K562 (cell line): ENCODE results near the gene OXNAD1. TPM values are rescaled to one million over a fixed set of nuclear protein-coding genes. Genes with fewer than 3 reads are reported as not detected.

Source experiments
- ATAC-seq: fragments of 200-7000 bp; cut with Tn5 transposase; 3 replicates; pipeline ENCODE4 v1.9.1; 2020; ENCODE audit warnings: moderate library complexity
- BruUV-seq: library from RNA; stranded (reverse); fragments of 400-500 nt; replicated peaks from 2 replicates; lab custom pipeline; 2021; lab: Mats Ljungman, UMichigan
- CTCF ChIA-PET: fragments of 300-600 bp; formaldehyde crosslinking; extraction: SDS; loops from one replicate; lab custom pipeline; 2021; ENCODE audit warnings: low intra/inter-chr PET ratio; lab: Yijun Ruan, JAX
- POLR2A ChIA-PET: fragments of 300-600, 350-650 bp; sonication (Branson Sonifier 250); formaldehyde crosslinking; extraction: SDS; loops from one replicate; lab custom pipeline; 2021; ENCODE audit warnings: antibody characterized with exemption, inconsistent platforms; lab: Yijun Ruan, JAX
- DNase-seq, 4 experiments: peaks; one replicate each; pipeline versions ENCODE4 v3.0.0 to v3.0.0-alpha.2; 2011 to 2018; ENCODE audit warnings: low spot score in 3 of 4, mixed read lengths in 3 of 4; ENCODE audit errors: extremely low read depth in 1 of 4
- FAIRE-seq: peaks from 2 replicates; lab custom pipeline; 2011; peaks lifted over from hg19 to GRCh38; lab: Jason Lieb, UNC
- H2AFZ ChIP-seq: 2 replicates; pipeline ENCODE4 v1.6.0; 2011; ENCODE audit warnings: low read depth, low read length, control low read depth, inconsistent platforms
- H3K27ac ChIP-seq: fragments of 200-600 bp; 3 replicates; pipeline ENCODE4 v1.8.0; 2011; ENCODE audit warnings: low read depth, mild to moderate bottlenecking, control low read depth, inconsistent platforms, low read length, moderate library complexity, mixed read lengths; ENCODE audit errors: extremely low read depth
- H3K27me3 ChIP-seq, 2 experiments: fragments of 300-600 bp in 1 of 2; 2 replicates in 1 of 2; 3 replicates in 1 of 2; pipeline versions ENCODE4 v1.6.0 to v1.8.0; 2011; ENCODE audit warnings: inconsistent platforms in 2 of 2, low read length in 2 of 2, mild to moderate bottlenecking in 1 of 2, mixed read lengths in 1 of 2, moderate library complexity in 1 of 2; ENCODE audit not compliant: control insufficient read depth in 2 of 2, insufficient read depth in 2 of 2
- H3K36me3 ChIP-seq: fragments of 300-600 bp; 3 replicates; pipeline ENCODE4 v1.8.0; 2011; ENCODE audit warnings: mild to moderate bottlenecking, low read length, inconsistent platforms; ENCODE audit not compliant: control insufficient read depth, insufficient read depth
- H3K4me1 ChIP-seq, 2 experiments: fragments of 200-600 bp in 1 of 2; replicated peaks in 1 of 2; 2 replicates in 1 of 2; 3 replicates in 1 of 2; pipeline versions ENCODE4 v1.5.1 to v1.8.0; 2011; ENCODE audit warnings: inconsistent platforms in 2 of 2, low read length in 2 of 2, mild to moderate bottlenecking in 1 of 2, mixed read lengths in 1 of 2, moderate library complexity in 1 of 2; ENCODE audit not compliant: control insufficient read depth in 2 of 2, insufficient read depth in 2 of 2
- H3K4me2 ChIP-seq: 2 replicates; pipeline ENCODE4 v1.6.1; 2011; ENCODE audit warnings: low read length, control low read depth, inconsistent platforms, mixed read lengths; ENCODE audit not compliant: insufficient read depth
- H3K4me3 ChIP-seq: fragments of 200-600 bp; sonication (generic), shearing (Covaris generic); 2 replicates; pipeline ENCODE4 v1.5.1; 2016; ENCODE audit warnings: control low read depth, inconsistent platforms
- H3K79me2 ChIP-seq: fragments of 200-600 bp; 3 replicates; pipeline ENCODE4 v1.8.0; 2011; ENCODE audit warnings: low read length, inconsistent platforms; ENCODE audit not compliant: control insufficient read depth, insufficient read depth
- H3K9ac ChIP-seq, 2 experiments: 2 replicates each; pipeline versions ENCODE4 v1.6.0 to v1.6.1; 2011; ENCODE audit warnings: low read depth in 2 of 2, low read length in 2 of 2, control low read depth in 1 of 2, inconsistent platforms in 1 of 2, mild to moderate bottlenecking in 1 of 2, mixed read lengths in 1 of 2; ENCODE audit not compliant: insufficient read depth in 1 of 2
- H3K9me1 ChIP-seq: one replicate; pipeline ENCODE4 v1.6.0; 2011; ENCODE audit warnings: inconsistent platforms, mild to moderate bottlenecking, low read length, moderate library complexity; ENCODE audit not compliant: control insufficient read depth, insufficient read depth
- H3K9me3 ChIP-seq: replicated peaks from 2 replicates; pipeline ENCODE4 v1.5.1; 2011; ENCODE audit warnings: low read depth, low read length, inconsistent platforms; ENCODE audit not compliant: control insufficient read depth, insufficient read depth
- H4K20me1 ChIP-seq: replicated peaks from 2 replicates; pipeline ENCODE4 v1.6.1; 2011; ENCODE audit warnings: low read length, inconsistent platforms, mixed read lengths; ENCODE audit not compliant: control insufficient read depth, insufficient read depth
- C11orf30 ChIP-seq: fragments of 450-650 bp; IDR thresholded peaks from 2 replicates; pipeline ENCODE4 v1.6.1; 2016; ENCODE audit warnings: low read depth, mild to moderate bottlenecking
- ETS2 ChIP-seq: IDR thresholded peaks from 2 replicates; pipeline ENCODE4 v1.6.1; 2016; ENCODE audit warnings: borderline replicate concordance, missing genetic modification characterization, mild to moderate bottlenecking, moderate library complexity, missing compliant biosample characterization; ENCODE audit not compliant: poor library complexity, severe bottlenecking
- SMARCA5 ChIP-seq: fragments of 450-650 bp; IDR thresholded peaks from 2 replicates; pipeline ENCODE4 v1.6.1; 2016
- ZNF316 ChIP-seq: fragments of 450-650 bp; IDR thresholded peaks from 2 replicates; pipeline ENCODE4 v1.6.1; 2016
- WGBS: fragments of 100-300 bp; shearing (Covaris generic); methylation state at CpG from one replicate; pipeline ENCODE4 v1.1.6; 2016; ENCODE audit warnings: low coverage, mixed read lengths; ENCODE audit not compliant: insufficient coverage; ENCODE audit errors: missing lambda C conversion rate; 5-methylcytosine and 5-hydroxymethylcytosine counted together
- in situ Hi-C: fragments of 300-500 bp; cut with MboI; formaldehyde crosslinking; loops from 4 replicates; pipeline ENCODE4 v1.15.0; 2018; ENCODE audit warnings: inconsistent platforms, mixed read lengths
- intact Hi-C: fragments of 100-400 bp; cut with micrococcal nuclease; formaldehyde crosslinking; loops from 2 replicates; pipeline ENCODE4 v1.14.2; 2022
- polyA plus RNA-seq, 8 experiments: library from polyadenylated mRNA; depleted of rRNA in 4 of 8; stranded (reverse) in 5 of 8; unstranded in 3 of 8; fragments of >200 nt; fragmentation: Nextera tagmentation in 2 of 8; fragmentation: Illumina TruSeq in 1 of 8; extraction: Ambion mirVana in 2 of 8; extraction: Trizol in 1 of 8; gene quantifications; 2 replicates each; pipeline versions ENCODE4 v1.2.1 to v1.2.3, GENCODE V29; 2011 to 2014; ENCODE audit warnings: inconsistent platforms in 1 of 8, missing spikeins in 1 of 8
- total RNA-seq, 7 experiments: library from RNA; depleted of rRNA in 6 of 7; stranded (reverse); fragments of >200 nt in 6 of 7; fragmentation: Illumina TruSeq in 2 of 7; extraction: Trizol in 2 of 7; gene quantifications; 2 replicates each; pipeline versions ENCODE4 v1.2.1 to v1.2.3, GENCODE V29; 2011 to 2021; ENCODE audit warnings: low replicate concordance in 1 of 7

The OXNAD1 gene
- total and polyA plus RNA-seq, 9 of the 15 experiments (the other 6 are each of a cell fraction or from before 2014, with no cell fraction given) = 12.8 to 44.4 (median 41.1) TPM

- Histone ChIP-seq H4K20me1 (0 out of 2 replicates have a peak, but pooled peaks cover 10% of the 10 kb centered on the region), H3K9ac (no peak overlapping the region), H3K9me1 (no peaks in the 10 kb centered on the region), H3K27me3 (no peaks in the 10 kb centered on the region), H3K36me3 (peaks cover 74% of the 10 kb centered on the region), H3K4me3 (no peak overlapping the region), H3K27ac (no peak overlapping the region), H3K4me1 (peaks cover 7 to 10% of the 10 kb centered on the region in 2 experiments; a peak in 2 of 5 replicates), H3K9me3 (no peaks in the 10 kb centered on the region), H3K79me2 (peaks cover 35% of the 10 kb centered on the region), H3K4me2 (no peak overlapping the region), H2AFZ (no peak overlapping the region)
- in situ Hi-C loops = no loop called here
- ChIA-PET CTCF (no interaction called here), POLR2A (no interaction called here)
- ATAC-seq = no peak
- 94% methylated on average over 10 of the region's 10 CpGs for WGBS
- no peak for DNase-seq
- BruUV-seq = no TSS peak
- no peak for FAIRE-seq
- intact Hi-C loops = no loop called here
- TF ChIP-seq ETS2 (tag) = no peak
Observed at GRCh38 chr3:16270855-16271254, 5.8 kb downstream of the OXNAD1 start.

- POLR2A ChIA-PET = interaction anchor here (0.9 kb wide), 1 partner anchor 31 kb away, joined by 3 read pairs; no protein-coding TSS in a partner anchor
- no peak overlapping the region for H3K9ac ChIP-seq
- peaks cover 18% of the 10 kb centered on the region for H3K79me2 ChIP-seq
- H3K36me3 ChIP-seq = peaks cover 84% of the 10 kb centered on the region
- H3K9me1 ChIP-seq = no peaks in the 10 kb centered on the region
- H3K9me3 ChIP-seq = no peaks in the 10 kb centered on the region
- H2AFZ ChIP-seq = no peak overlapping the region
- 0 out of 2 replicates have a peak, but pooled peaks cover 5% of the 10 kb centered on the region for H4K20me1 ChIP-seq
- in situ Hi-C loops = no loop called here
- CTCF ChIA-PET = interaction anchor here (0.6 kb wide), 1 partner anchor 275 kb away, joined by 6 read pairs; no protein-coding TSS in a partner anchor
- DNase-seq (no peak), FAIRE-seq (no peak), ATAC-seq (no peak)
- H3K27ac ChIP-seq = no peak overlapping the region
- no TSS peak for BruUV-seq
- H3K27me3 ChIP-seq = no peaks in the 10 kb centered on the region
- no peak overlapping the region for H3K4me3 ChIP-seq
- intact Hi-C loops = no loop called here
- H3K4me1 ChIP-seq = peaks cover 0 to under 1% of the 10 kb centered on the region in 2 experiments; a peak in 1 of 5 replicates
- no peak overlapping the region for H3K4me2 ChIP-seq
- peak; percentile 60; the same call in 1 of the 2 replicates for TF ChIP-seq C11orf30
- TF ChIP-seq SMARCA5 = no peak
- peak; percentile 77 for TF ChIP-seq ZNF316
- 93% methylated on average over 1 of the region's 1 CpG for WGBS
Observed at GRCh38 chr3:16272588-16272987, 7.6 kb downstream of the OXNAD1 start.
